ENCODE results near the gene ARMC10.
A peak's percentile ranks its signal among the peaks of the same experiment; 100 is the strongest.

ARMC10 gene

DNA sequence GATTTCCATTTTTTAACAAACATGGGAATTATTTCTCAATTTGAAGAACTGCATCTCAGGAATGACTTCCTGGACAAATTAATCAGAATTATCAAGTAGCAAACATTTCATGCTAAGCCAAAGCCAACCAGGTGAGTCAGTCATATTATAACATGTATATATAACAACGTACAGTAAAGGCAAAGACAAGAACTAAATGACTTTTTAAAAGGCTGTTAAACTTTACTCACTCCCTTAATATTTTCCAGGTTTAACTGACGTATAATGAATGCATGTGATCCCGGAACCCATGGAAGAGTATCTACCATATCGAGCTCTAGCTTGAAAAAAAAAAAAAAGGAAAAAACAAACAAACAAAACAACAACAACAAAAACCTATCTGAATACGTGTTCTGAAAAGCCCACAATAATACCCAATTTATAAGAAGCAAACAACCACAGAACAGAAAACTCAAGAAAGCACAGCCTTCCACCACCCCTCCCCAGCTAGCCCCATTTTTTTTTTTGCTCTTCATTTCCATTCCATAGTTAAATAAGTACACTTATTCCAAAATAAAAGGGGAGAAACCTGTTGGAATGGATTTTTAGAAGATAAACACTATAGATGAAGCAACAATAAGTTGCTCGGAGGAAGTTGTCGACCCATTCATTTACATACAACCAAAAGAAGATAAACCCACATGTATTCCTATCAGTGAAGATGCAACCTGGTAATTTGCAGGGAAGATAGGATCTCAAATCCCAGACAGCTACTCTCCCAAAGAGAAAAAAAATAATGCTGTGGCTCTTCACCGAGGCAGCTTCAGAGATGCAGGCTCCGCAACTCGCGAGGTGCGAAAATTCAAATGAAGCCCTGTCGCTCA is 73.4 kb downstream of the ARMC10 start:
- DNase-seq (ENCODE audit: low read depth): no peak
- TF ChIP-seq, protein P1, sequence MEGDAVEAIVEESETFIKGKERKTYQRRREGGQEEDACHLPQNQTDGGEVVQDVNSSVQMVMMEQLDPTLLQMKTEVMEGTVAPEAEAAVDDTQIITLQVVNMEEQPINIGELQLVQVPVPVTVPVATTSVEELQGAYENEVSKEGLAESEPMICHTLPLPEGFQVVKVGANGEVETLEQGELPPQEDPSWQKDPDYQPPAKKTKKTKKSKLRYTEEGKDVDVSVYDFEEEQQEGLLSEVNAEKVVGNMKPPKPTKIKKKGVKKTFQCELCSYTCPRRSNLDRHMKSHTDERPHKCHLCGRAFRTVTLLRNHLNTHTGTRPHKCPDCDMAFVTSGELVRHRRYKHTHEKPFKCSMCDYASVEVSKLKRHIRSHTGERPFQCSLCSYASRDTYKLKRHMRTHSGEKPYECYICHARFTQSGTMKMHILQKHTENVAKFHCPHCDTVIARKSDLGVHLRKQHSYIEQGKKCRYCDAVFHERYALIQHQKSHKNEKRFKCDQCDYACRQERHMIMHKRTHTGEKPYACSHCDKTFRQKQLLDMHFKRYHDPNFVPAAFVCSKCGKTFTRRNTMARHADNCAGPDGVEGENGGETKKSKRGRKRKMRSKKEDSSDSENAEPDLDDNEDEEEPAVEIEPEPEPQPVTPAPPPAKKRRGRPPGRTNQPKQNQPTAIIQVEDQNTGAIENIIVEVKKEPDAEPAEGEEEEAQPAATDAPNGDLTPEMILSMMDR (IDR thresholded peaks at IDR 0.05; ENCODE audit: low read depth, low read length, missing control alignments): no peak
- H3K4me3 ChIP-seq (ENCODE audit: low read depth, low read length): peak overlapping the region; percentile 95
